NT2/D1 (cell line): ENCODE data around the gene BTBD2.

Experiments
- DNase-seq: peaks from one replicate; pipeline ENCODE4 v3.0.0-alpha.2; 2011; ENCODE audit warnings: low read depth, low spot score
- H3K27me3 ChIP-seq: 2 replicates; pipeline ENCODE4 v1.6.0; 2011; ENCODE audit warnings: mild to moderate bottlenecking; ENCODE audit not compliant: insufficient read length, insufficient read depth
- H3K36me3 ChIP-seq: 2 replicates; pipeline ENCODE4 v1.6.1; 2011; ENCODE audit warnings: mild to moderate bottlenecking, low read length, mixed read lengths; ENCODE audit not compliant: insufficient read depth, insufficient read length
- H3K4me1 ChIP-seq: 2 replicates; pipeline ENCODE4 v1.5.1; 2011; ENCODE audit not compliant: insufficient read depth, insufficient read length
- H3K4me3 ChIP-seq: 2 replicates; pipeline ENCODE4 v1.5.1; 2011; ENCODE audit warnings: low read depth; ENCODE audit not compliant: insufficient read length
- H3K9ac ChIP-seq: 2 replicates; pipeline ENCODE4 v1.6.0; 2011; ENCODE audit warnings: low read depth; ENCODE audit not compliant: insufficient read length
- H3K9me3 ChIP-seq: 2 replicates; pipeline ENCODE4 v1.5.1; 2011; ENCODE audit warnings: mild to moderate bottlenecking, low read length; ENCODE audit not compliant: insufficient read depth
- SUZ12 ChIP-seq: IDR thresholded peaks from 2 replicates; pipeline ENCODE4 v1.6.1; 2011; ENCODE audit not compliant: insufficient read length, insufficient read depth; ENCODE audit errors: extremely low read depth
- YY1 ChIP-seq: IDR thresholded peaks from 2 replicates; pipeline ENCODE4 v1.6.1; 2011; ENCODE audit not compliant: insufficient read length, insufficient read depth
- ZNF274 ChIP-seq: IDR thresholded peaks from 2 replicates; pipeline ENCODE4 v1.6.1; 2011; ENCODE audit warnings: mild to moderate bottlenecking, low read depth, low read length

BTBD2 gene

DNA sequence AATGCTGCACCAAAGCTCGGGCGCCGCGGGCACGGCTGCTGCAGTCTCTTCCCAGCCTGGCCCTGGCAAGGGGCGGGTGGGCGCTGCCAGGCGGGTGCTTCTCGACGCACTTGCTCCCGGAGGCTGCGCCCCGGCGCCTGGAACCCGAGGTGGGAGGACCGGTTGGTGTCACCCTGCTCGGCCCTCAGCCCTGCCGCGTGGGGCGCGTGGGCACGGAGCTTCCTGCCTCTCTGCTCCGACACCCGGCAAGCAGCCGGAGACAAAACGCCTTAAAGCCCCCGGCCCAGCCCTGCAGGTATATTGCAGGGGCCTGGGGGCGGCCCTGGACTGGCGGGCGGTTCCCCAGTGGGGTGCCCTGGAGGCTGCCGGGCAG lies 34.7 kb downstream of the BTBD2 start:
- Histone ChIP-seq H3K36me3 (peaks cover 76% of the 10 kb centered on the region), H3K4me3 (no peak overlapping the region), H3K9me3 (no peaks in the 10 kb centered on the region), H3K4me1 (no peaks in the 10 kb centered on the region), H3K9ac (no peak overlapping the region), H3K27me3 (no peaks in the 10 kb centered on the region)
- no peak for TF ChIP-seq ZNF274
- TF ChIP-seq SUZ12, result no peak
- TF ChIP-seq YY1, result no peak
- DNase-seq, result no peak

GRCh38 chr19:1980091-1980808 lies 35.3 kb downstream of the BTBD2 start:
- H3K36me3 ChIP-seq, result peaks cover 76% of the 10 kb centered on the region

GRCh38 chr19:1979642-1980041 lies 35.9 kb downstream of the BTBD2 start:
- no peak for TF ChIP-seq ZNF274
- H3K4me3 ChIP-seq, result no peak overlapping the region

More at GRCh38 chr19:1980091-1980808, 35.3 kb downstream of the BTBD2 start:
- Histone ChIP-seq H3K4me3 (no peak overlapping the region), H3K4me1 (peaks cover 1% of the 10 kb centered on the region), H3K27me3 (no peaks in the 10 kb centered on the region), H3K9ac (no peak overlapping the region), H3K9me3 (no peaks in the 10 kb centered on the region)
- no peak for TF ChIP-seq YY1
- TF ChIP-seq ZNF274, result no peak
- no peak for TF ChIP-seq SUZ12
- DNase-seq, result no peak

GRCh38 chr19:1979017-1979416 lies 36.5 kb downstream of the BTBD2 start:
- Histone ChIP-seq H3K9ac (no peak overlapping the region), H3K9me3 (no peaks in the 10 kb centered on the region), H3K4me3 (no peak overlapping the region), H3K27me3 (no peaks in the 10 kb centered on the region), H3K4me1 (peaks cover 3% of the 10 kb centered on the region), H3K36me3 (peaks cover 79% of the 10 kb centered on the region)
- DNase-seq, result no peak
- TF ChIP-seq YY1 (no peak), SUZ12 (no peak), ZNF274 (no peak)

More at GRCh38 chr19:1979642-1980041, 35.9 kb downstream of the BTBD2 start:
- peaks cover 77% of the 10 kb centered on the region for H3K36me3 ChIP-seq
- DNase-seq, result no peak
- H3K27me3 ChIP-seq, result no peaks in the 10 kb centered on the region
- no peak overlapping the region for H3K9ac ChIP-seq
- H3K9me3 ChIP-seq, result no peaks in the 10 kb centered on the region
- H3K4me1 ChIP-seq, result peaks cover 3% of the 10 kb centered on the region

- peaks cover 76% of the 10 kb centered on the region for H3K36me3 ChIP-seq
- H3K9ac ChIP-seq, result no peak overlapping the region
- DNase-seq, result no peak
- peaks cover 3% of the 10 kb centered on the region for H3K4me1 ChIP-seq
- no peak for TF ChIP-seq SUZ12
- no peak for TF ChIP-seq YY1
- no peak for TF ChIP-seq ZNF274
- no peaks in the 10 kb centered on the region for H3K27me3 ChIP-seq
- no peaks in the 10 kb centered on the region for H3K9me3 ChIP-seq
- H3K4me3 ChIP-seq, result no peak overlapping the region
Observed at GRCh38 chr19:1978346-1978894, 37.1 kb downstream of the BTBD2 start.

DNA sequence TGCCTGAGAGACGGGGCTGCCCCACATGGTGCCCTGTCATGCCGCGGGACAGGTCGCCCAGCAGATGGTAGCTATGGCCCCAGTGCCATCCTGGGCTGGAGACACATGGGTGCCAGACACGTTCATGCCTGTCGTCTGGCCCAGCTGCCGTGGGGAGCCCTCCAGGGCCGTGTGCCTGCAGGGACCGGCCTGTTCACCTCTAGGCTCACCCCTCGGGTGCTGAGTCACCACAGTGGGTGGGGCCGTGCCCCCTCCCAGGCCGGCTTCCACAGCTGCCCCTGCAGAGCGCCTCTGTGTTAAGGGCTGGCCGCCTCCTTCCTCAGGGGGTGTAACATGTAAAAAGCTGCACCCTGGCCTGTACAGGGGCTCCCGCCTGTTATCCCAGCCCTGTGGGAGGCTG lies 38.4 kb downstream of the BTBD2 start:
- DNase-seq, result no peak
- Histone ChIP-seq H3K9me3 (no peaks in the 10 kb centered on the region), H3K27me3 (no peaks in the 10 kb centered on the region), H3K36me3 (peaks cover 67% of the 10 kb centered on the region), H3K4me1 (peaks cover 3% of the 10 kb centered on the region), H3K4me3 (no peak overlapping the region), H3K9ac (no peak overlapping the region)
- no peak for TF ChIP-seq SUZ12
- TF ChIP-seq YY1, result no peak
- no peak for TF ChIP-seq ZNF274

DNA sequence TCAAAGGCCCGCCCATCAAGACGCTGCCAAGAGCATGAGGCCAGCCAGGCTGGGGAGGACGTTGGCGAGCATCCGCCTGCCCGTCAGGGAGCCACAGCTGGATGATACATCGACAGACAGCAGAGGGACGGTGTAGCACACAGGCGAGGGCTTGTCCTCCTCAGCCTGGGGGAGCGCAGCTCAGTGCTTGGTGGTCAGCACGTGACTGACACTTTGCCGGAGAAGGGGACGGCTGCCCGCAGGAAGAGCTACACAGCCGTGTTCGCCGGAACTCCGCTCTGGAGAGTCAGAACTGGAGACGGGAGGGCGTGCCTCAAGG lies 40.4 kb downstream of the BTBD2 start:
- DNase-seq, result no peak
- Histone ChIP-seq H3K9me3 (no peaks in the 10 kb centered on the region), H3K27me3 (no peaks in the 10 kb centered on the region), H3K4me1 (peaks cover 6% of the 10 kb centered on the region), H3K4me3 (no peak overlapping the region), H3K36me3 (peaks cover 66% of the 10 kb centered on the region), H3K9ac (no peak overlapping the region)
- no peak for TF ChIP-seq YY1
- TF ChIP-seq SUZ12, result no peak
- TF ChIP-seq ZNF274, result no peak
